ENCODE measurements around the gene COX6B2.
"Not testable (repeated sequence)": the region's sequence is repeated elsewhere in the genome, so short reads cannot be mapped to it uniquely, and the experiment has no call there.

COX6B2 gene

DNA sequence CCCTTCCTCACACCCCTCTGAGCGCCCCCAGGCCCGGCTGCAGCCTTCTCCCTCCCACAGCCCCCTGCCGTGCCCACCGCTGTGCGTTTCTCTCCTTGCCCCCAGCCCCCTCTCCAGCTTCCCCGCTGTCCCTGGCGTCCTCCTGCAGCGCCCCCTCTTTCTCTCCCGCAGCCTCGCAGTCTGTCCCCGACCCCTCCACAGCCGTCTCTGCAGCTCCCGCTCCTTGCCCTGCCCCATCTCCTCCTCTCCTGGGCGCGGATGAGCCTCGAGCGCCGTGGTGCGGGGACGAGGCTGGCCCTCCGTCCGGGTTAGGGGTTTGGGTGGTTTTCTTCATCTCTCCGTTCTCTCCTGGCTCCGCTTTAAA is 13.8 kb downstream of the COX6B2 start:
- Histone ChIP-seq H3K9ac (ENCODE audit: insufficient read length) (peak overlapping the region; percentile 86), H3K27ac (no peak overlapping the region), H3K36me3 (ENCODE audit: insufficient read depth, low read length) (no peaks in the 10 kb centered on the region; the same call in 1 of the 2 replicates), H3K9me3 (ENCODE audit: low read depth, low read length) (no peaks in the 10 kb centered on the region), H3K4me3 (peak overlapping the region; percentile 81)
- TF ChIP-seq EZH2 (IDR thresholded peaks at IDR 0.05) (no peak), FOXP2 (optimal IDR thresholded peaks at IDR 0.05; ENCODE audit: control extremely low read depth, extremely low read length, insufficient read depth) (no peak), POLR2AphosphoS5 (IDR thresholded peaks at IDR 0.05; ENCODE audit: borderline replicate concordance, low read depth, low read length) (no peak; the same call in 1 of the 2 replicates)
- DNase-seq (ENCODE audit: low read depth, low spot score) = no peak

DNA sequence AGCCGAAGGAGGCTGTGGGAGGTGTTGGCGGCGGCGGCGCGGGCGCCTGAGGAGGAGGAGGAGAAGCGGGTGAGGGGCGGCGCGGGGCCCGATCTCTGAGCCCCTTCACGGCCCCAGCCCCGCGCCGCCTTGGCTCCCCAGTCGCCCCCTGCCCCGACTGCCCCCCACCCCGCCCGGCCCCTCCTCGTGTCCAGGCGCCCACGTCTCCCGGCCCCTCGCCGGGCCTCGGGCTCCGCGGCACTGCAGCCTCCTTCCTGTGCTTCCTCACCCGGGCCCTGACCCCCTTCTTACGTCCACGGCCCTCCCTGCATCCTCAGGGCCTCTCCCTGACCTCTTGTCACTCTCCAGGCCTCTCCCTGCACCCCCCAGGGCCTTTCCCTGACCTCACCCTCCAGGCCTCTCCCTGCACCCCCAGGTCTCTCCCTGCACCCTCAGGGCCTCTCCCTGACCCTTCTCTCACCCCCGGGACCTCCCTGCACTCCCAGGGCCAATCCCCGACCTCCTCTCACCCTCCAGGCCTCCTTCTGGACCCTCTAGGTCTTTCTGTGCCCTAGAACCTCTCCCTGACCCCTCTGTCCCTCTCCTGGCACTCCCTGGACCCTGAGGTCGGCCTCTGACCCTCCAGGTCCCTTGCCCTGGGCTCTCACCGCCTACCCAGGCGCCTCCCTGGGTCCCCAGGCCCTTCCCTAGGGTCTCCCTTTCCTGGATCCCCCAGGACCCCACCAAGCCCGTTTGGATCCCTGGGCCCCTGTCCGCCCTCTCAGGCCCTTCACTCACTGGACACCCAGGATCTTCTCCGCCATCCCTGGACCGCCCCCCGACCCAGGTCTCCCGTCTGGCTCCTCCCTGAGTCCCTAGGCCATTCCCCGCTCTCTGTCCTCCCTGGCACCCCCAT is 14.4 kb downstream of the COX6B2 start:
- Histone ChIP-seq H3K4me3 (peak overlapping the region; percentile 81), H3K27ac (peak overlapping the region; percentile 65), H3K9ac (ENCODE audit: insufficient read length) (peak overlapping the region; percentile 86), H3K36me3 (ENCODE audit: insufficient read depth, low read length) (no peaks in the 10 kb centered on the region; the same call in 1 of the 2 replicates), H3K9me3 (ENCODE audit: low read depth, low read length) (no peaks in the 10 kb centered on the region)
- TF ChIP-seq FOXP2 (optimal IDR thresholded peaks at IDR 0.05; ENCODE audit: control extremely low read depth, extremely low read length, insufficient read depth) (no peak), POLR2AphosphoS5 (IDR thresholded peaks at IDR 0.05; ENCODE audit: borderline replicate concordance, low read depth, low read length) (peak; percentile 76), EZH2 (IDR thresholded peaks at IDR 0.05) (no peak)
- no peak for DNase-seq (ENCODE audit: low read depth, low spot score)

DNA sequence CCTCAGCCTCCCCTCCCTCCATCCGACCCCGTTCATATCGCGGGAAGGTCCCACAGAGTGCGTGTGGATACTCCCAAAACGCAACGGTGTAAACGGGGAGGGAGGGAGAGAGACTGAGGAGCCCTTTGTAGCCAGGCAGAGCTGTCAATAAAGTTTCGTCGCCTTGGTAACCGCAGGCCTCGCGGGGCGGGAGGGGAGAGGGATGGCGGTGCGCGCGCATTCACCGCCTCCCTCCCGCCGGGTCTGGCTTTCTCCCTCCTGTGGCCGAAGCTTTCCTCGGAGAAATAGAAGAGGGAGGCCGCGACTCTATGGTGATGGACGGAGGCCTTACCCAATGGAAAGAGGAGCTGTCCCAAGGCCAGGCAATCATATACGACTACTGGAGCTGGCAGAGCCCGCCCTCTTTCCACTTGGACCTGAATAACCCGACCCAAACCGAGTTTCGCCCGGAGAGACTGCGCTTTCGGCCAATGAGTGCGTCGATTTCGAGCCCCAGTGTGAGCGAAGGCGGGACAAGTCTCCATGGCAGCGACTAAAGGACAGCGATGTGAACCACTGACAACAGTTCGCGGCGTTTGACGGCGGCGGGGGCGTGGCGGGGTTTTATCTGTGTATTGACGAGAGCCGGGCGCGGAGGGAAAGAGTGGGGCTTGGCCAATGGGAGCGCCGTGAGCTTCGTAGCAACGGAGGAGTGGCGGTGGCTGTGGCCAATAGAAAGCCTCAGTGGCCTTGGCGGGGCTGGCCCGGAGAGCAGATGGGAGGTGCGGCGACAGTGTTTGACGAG is 15.2 kb downstream of the COX6B2 start, which contains the start of gene KMT5C:
Gene KMT5C, plus strand, starts transcription at position 772 of the 784 bp plus-strand sequence. CDS start 2,061 bp downstream, outside the sequence.
- H3K27ac ChIP-seq = peak within 1 kb of the TSS; percentile 78
- H3K4me3 ChIP-seq = peak within 1 kb of the TSS; percentile 85
- peak within 1 kb of the TSS; percentile 86 for H3K9ac ChIP-seq (ENCODE audit: insufficient read length)
- no peaks in the 10 kb centered on the region for H3K9me3 ChIP-seq (ENCODE audit: low read depth, low read length)
- peak; percentile 100 for DNase-seq (ENCODE audit: low read depth, low spot score)
- TF ChIP-seq FOXP2 (optimal IDR thresholded peaks at IDR 0.05; ENCODE audit: control extremely low read depth, extremely low read length, insufficient read depth) = peak; percentile 47
- TF ChIP-seq POLR2AphosphoS5 (IDR thresholded peaks at IDR 0.05; ENCODE audit: borderline replicate concordance, low read depth, low read length) = peak; percentile 44
- no peak for TF ChIP-seq EZH2 (IDR thresholded peaks at IDR 0.05)
- H3K36me3 ChIP-seq (ENCODE audit: insufficient read depth, low read length) = no peaks in the 10 kb centered on the region; the same call in 1 of the 2 replicates

DNA sequence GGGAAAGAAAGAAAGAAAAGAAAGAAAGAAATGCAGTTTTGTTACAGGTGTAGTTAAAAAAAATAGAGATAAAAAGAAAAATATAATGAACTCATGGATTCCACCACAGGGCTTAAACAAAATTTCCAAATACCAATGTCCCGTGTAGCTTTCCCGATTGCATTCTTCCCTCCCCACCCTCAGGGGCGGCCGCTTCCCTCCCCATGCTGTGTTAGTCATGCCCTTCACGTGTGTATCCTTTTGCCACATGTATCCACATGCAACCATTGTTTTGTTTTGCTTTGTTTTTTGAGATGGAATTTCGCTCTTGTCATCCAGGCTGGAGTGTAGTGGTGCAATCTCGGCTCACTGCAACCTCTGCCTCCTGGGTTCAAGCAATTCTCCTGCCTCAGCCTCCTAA is 18.4 kb downstream of the COX6B2 start:
- DNase-seq (ENCODE audit: low read depth, low spot score) = no peak
- no peak for TF ChIP-seq FOXP2 (optimal IDR thresholded peaks at IDR 0.05; ENCODE audit: control extremely low read depth, extremely low read length, insufficient read depth)
- TF ChIP-seq EZH2 (IDR thresholded peaks at IDR 0.05) = no peak
- TF ChIP-seq POLR2AphosphoS5 (IDR thresholded peaks at IDR 0.05; ENCODE audit: borderline replicate concordance, low read depth, low read length) = no peak
- H3K27ac ChIP-seq = no peak overlapping the region
- H3K9me3 ChIP-seq (ENCODE audit: low read depth, low read length) = no peaks in the 10 kb centered on the region
- H3K4me3 ChIP-seq = no peak overlapping the region
- no peaks in the 10 kb centered on the region for H3K36me3 ChIP-seq (ENCODE audit: insufficient read depth, low read length)
- no peak overlapping the region for H3K9ac ChIP-seq (ENCODE audit: insufficient read length)

DNA sequence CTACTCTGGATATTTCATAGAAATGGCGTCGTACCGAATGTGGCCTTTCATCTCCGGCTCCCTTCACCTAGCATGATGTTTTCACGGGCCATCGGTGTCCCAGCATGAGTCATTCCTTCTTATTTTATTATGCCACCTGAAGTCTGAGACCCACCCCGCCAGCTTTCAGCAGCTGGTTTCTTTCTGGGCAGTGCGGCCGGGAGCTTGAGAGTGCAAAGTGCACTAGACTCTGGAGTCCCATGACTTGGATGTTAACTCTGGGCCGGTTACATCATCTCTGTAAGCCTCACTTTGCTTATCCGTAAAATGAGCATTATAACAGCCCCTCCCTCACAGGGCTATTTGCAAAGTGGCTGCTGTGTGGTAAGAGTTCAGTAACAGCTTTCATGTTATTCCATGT is 20.6 kb downstream of the COX6B2 start:
- no peaks in the 10 kb centered on the region for H3K36me3 ChIP-seq (ENCODE audit: insufficient read depth, low read length)
- TF ChIP-seq POLR2AphosphoS5 (IDR thresholded peaks at IDR 0.05; ENCODE audit: borderline replicate concordance, low read depth, low read length) (no peak), EZH2 (IDR thresholded peaks at IDR 0.05) (no peak), FOXP2 (optimal IDR thresholded peaks at IDR 0.05; ENCODE audit: control extremely low read depth, extremely low read length, insufficient read depth) (no peak)
- H3K9me3 ChIP-seq (ENCODE audit: low read depth, low read length) = no peaks in the 10 kb centered on the region
- no peak overlapping the region for H3K4me3 ChIP-seq
- H3K27ac ChIP-seq = no peak overlapping the region
- DNase-seq (ENCODE audit: low read depth, low spot score) = no peak
- H3K9ac ChIP-seq (ENCODE audit: insufficient read length) = no peak overlapping the region

DNA sequence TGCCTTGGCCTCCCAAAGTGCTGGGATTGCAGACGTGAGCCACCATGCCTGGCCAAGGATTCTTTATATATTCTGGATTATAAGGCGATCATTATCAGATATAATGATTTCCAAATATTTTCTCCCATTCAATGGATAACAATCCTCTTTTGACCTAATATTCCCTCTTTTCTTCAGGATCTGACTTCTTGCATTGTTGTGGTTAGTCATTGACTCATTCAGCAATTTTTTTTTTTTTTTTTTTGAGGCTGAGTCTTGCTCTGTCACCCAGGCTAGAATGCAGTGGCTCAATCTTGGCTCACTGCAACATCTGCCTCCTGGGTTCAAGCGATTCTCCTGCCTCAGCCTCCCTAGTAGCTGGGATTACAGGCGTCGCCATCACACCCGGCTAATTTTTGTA is 24.7 kb downstream of the COX6B2 start:
- H3K9me3 ChIP-seq (ENCODE audit: low read depth, low read length); H3K36me3 ChIP-seq (ENCODE audit: insufficient read depth, low read length); H3K9ac ChIP-seq (ENCODE audit: insufficient read length); H3K4me3 ChIP-seq; DNase-seq (ENCODE audit: low read depth, low spot score); H3K27ac ChIP-seq: not testable (repeated sequence)

- DNase-seq (ENCODE audit: low read depth, low spot score); H3K9ac ChIP-seq (ENCODE audit: insufficient read length); H3K9me3 ChIP-seq (ENCODE audit: low read depth, low read length); H3K27ac ChIP-seq; H3K36me3 ChIP-seq (ENCODE audit: insufficient read depth, low read length); H3K4me3 ChIP-seq: not testable (repeated sequence)
These were observed 25.7 kb downstream of the COX6B2 start for GRCh38 chr19:55328774-55329318.

GRCh38 chr19:55325172-55325571 is 29.3 kb downstream of the COX6B2 start, which contains the start of gene TMEM150B:
TMEM150B (minus strand) TSS chr19:55325341; CDS start chr19:55321036, 4,305 bp downstream.
- no peak within 1 kb of the TSS for H3K4me3 ChIP-seq
- no peaks in the 10 kb centered on the region for H3K36me3 ChIP-seq (ENCODE audit: insufficient read depth, low read length)
- no peak within 1 kb of the TSS for H3K27ac ChIP-seq
- no peaks in the 10 kb centered on the region for H3K9me3 ChIP-seq (ENCODE audit: low read depth, low read length)
- no peak for TF ChIP-seq FOXP2 (optimal IDR thresholded peaks at IDR 0.05; ENCODE audit: control extremely low read depth, extremely low read length, insufficient read depth)
- no peak for TF ChIP-seq EZH2 (IDR thresholded peaks at IDR 0.05)
- no peak for TF ChIP-seq POLR2AphosphoS5 (IDR thresholded peaks at IDR 0.05; ENCODE audit: borderline replicate concordance, low read depth, low read length)
- no peak within 1 kb of the TSS for H3K9ac ChIP-seq (ENCODE audit: insufficient read length)
- no peak for DNase-seq (ENCODE audit: low read depth, low spot score)

All from SK-N-MC (cell line).